HepG2 (cell line): ENCODE data around the gene CCDC9B. TPM values are rescaled to one million over a fixed set of nuclear protein-coding genes. Genes with fewer than 3 reads are reported as not detected.
A peak's percentile ranks its signal among the peaks of the same experiment; 100 is the strongest.

Experiments
- BCL6 ChIP-seq: IDR thresholded peaks from 2 replicates; pipeline ENCODE4 v1.6.1; 2016; ENCODE audit warnings: missing genetic modification reagents, missing compliant biosample characterization
- ETV6 ChIP-seq: sonication (generic); formaldehyde crosslinking; conservative IDR thresholded peaks from 2 replicates; pipeline ENCODE4 v1.4.0; 2020; ENCODE audit warnings: missing genetic modification reagents
- FOXO1 ChIP-seq: sonication (generic); formaldehyde crosslinking; IDR thresholded peaks from 2 replicates; pipeline ENCODE4 v1.4.0; 2020; ENCODE audit warnings: missing genetic modification reagents
- HIVEP1 ChIP-seq: sonication (generic); formaldehyde crosslinking; IDR thresholded peaks from 2 replicates; pipeline ENCODE4 v1.4.0; 2020; ENCODE audit warnings: mild to moderate bottlenecking, missing genetic modification reagents
- ISL2 ChIP-seq: sonication (generic); formaldehyde crosslinking; IDR thresholded peaks from 2 replicates; pipeline ENCODE4 v1.5.0; 2020; ENCODE audit warnings: missing genetic modification reagents
- PHF5A ChIP-seq: IDR thresholded peaks from one replicate; pipeline ENCODE4 v1.6.1; 2018; ENCODE audit warnings: low read depth, missing genetic modification reagents; ENCODE audit not compliant: unreplicated experiment
- RARA ChIP-seq: IDR thresholded peaks from 2 replicates; pipeline ENCODE4 v1.6.1; 2016; ENCODE audit warnings: missing genetic modification reagents, missing compliant biosample characterization
- SIX1 ChIP-seq: sonication (generic); formaldehyde crosslinking; IDR thresholded peaks from 2 replicates; pipeline ENCODE4 v1.4.0; 2020; ENCODE audit warnings: missing genetic modification reagents, borderline replicate concordance
- SMAD1 ChIP-seq: sonication (generic); formaldehyde crosslinking; IDR thresholded peaks from 2 replicates; pipeline ENCODE4 v1.4.0; 2020; ENCODE audit warnings: missing genetic modification reagents, low read depth, mild to moderate bottlenecking, borderline replicate concordance
- SP4 ChIP-seq: sonication (generic); formaldehyde crosslinking; IDR thresholded peaks from 2 replicates; pipeline ENCODE4 v1.8.1; 2023; ENCODE audit warnings: mild to moderate bottlenecking, missing genetic modification reagents
- TFDP2 ChIP-seq: sonication (generic); formaldehyde crosslinking; IDR thresholded peaks from 2 replicates; pipeline ENCODE4 v1.4.0; 2020; ENCODE audit warnings: missing genetic modification reagents
- TOE1 ChIP-seq: sonication (generic); formaldehyde crosslinking; IDR thresholded peaks from 2 replicates; pipeline ENCODE4 v1.4.0; 2020; ENCODE audit warnings: mild to moderate bottlenecking, missing genetic modification reagents
- UBTF ChIP-seq: sonication (generic); formaldehyde crosslinking; IDR thresholded peaks from 2 replicates; pipeline ENCODE4 v1.4.0; 2020; ENCODE audit warnings: mild to moderate bottlenecking, missing genetic modification reagents
- ZNF274 ChIP-seq: sonication (generic); formaldehyde crosslinking; IDR thresholded peaks from 2 replicates; pipeline ENCODE4 v1.5.1; 2020; ENCODE audit warnings: mild to moderate bottlenecking, missing genetic modification reagents
- ZNF317 ChIP-seq: sonication (generic); formaldehyde crosslinking; IDR thresholded peaks from 2 replicates; pipeline ENCODE4 v1.5.0; 2020; ENCODE audit warnings: mild to moderate bottlenecking, missing genetic modification reagents
- ZNF670 ChIP-seq: sonication (generic); formaldehyde crosslinking; IDR thresholded peaks from 2 replicates; pipeline ENCODE4 v1.8.0; 2022; ENCODE audit warnings: mild to moderate bottlenecking, missing genetic modification reagents, borderline replicate concordance
- polyA plus RNA-seq, 8 experiments: library from polyadenylated mRNA; depleted of rRNA in 3 of 8; stranded (reverse) in 7 of 8; unstranded in 1 of 8; fragments of >200 nt; fragmentation: Illumina TruSeq in 4 of 8; extraction: Trizol in 4 of 8; gene quantifications; 2 replicates each; pipeline versions ENCODE4 v1.2.1 to v1.2.3, GENCODE V29; 2011 to 2016; ENCODE audit warnings: low read depth in 4 of 8, missing spikeins in 1 of 8, mixed read lengths in 1 of 8; ENCODE audit not compliant: insufficient read depth in 1 of 8
- total RNA-seq, 5 experiments: library from RNA; depleted of rRNA; stranded (reverse); fragments of >200 nt; fragmentation: Illumina TruSeq; extraction: Trizol; gene quantifications; 2 replicates each; pipeline ENCODE4 v1.2.3, GENCODE V29; 2016; ENCODE audit warnings: low read depth in 1 of 5
- TF ChIP-seq, protein P1 (sequence below): IDR thresholded peaks from 2 replicates; pipeline ENCODE4 v1.6.1; 2012; ENCODE audit warnings: low read depth, low read length, improper control_type of control experiment
- TF ChIP-seq, protein P2 (sequence below): IDR thresholded peaks from 2 replicates; pipeline ENCODE4 v1.6.1; 2016; ENCODE audit warnings: low read depth, missing genetic modification reagents, missing compliant biosample characterization

The CCDC9B gene
- total and polyA plus RNA-seq, 2 of the 13 experiments (the other 11 are each of a cell fraction or from before 2014, with no cell fraction given), result 0.98 to 1.6 TPM

- TF ChIP-seq SMAD1 (CRISPR knock-in tag) (no peak), RARA (peak; percentile 60), PHF5A (CRISPR knock-in tag) (peak; percentile 45), HIVEP1 (peak; percentile 91), UBTF (CRISPR knock-in tag) (peak; percentile 89), SP4 (CRISPR knock-in tag) (peak; percentile 58; the same call in 1 of the 2 replicates), ZNF670 (CRISPR knock-in tag) (peak; percentile 77; the same call in 1 of the 2 replicates), TFDP2 (CRISPR knock-in tag) (peak; percentile 94), SIX1 (CRISPR knock-in tag) (no peak), BCL6 (peak; percentile 54), ZNF274 (CRISPR knock-in tag) (peak; percentile 97), ZNF317 (CRISPR knock-in tag) (peak; percentile 75), ISL2 (peak; percentile 71), FOXO1 (CRISPR knock-in tag) (peak; percentile 55; the same call in 1 of the 2 replicates), TOE1 (CRISPR knock-in tag) (peak; percentile 70; the same call in 1 of the 2 replicates), ETV6 (CRISPR knock-in tag) (peak; percentile 95)
- TF ChIP-seq, protein P1, sequence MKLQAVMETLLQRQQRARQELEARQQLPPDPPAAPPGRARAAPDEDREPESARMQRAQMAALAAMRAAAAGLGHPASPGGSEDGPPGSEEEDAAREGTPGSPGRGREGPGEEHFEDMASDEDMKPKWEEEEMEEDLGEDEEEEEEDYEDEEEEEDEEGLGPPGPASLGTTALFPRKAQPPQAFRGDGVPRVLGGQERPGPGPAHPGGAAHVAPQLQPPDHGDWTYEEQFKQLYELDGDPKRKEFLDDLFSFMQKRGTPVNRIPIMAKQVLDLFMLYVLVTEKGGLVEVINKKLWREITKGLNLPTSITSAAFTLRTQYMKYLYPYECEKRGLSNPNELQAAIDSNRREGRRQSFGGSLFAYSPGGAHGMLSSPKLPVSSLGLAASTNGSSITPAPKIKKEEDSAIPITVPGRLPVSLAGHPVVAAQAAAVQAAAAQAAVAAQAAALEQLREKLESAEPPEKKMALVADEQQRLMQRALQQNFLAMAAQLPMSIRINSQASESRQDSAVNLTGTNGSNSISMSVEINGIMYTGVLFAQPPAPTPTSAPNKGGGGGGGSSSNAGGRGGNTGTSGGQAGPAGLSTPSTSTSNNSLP, result no peak
- TF ChIP-seq, protein P2, sequence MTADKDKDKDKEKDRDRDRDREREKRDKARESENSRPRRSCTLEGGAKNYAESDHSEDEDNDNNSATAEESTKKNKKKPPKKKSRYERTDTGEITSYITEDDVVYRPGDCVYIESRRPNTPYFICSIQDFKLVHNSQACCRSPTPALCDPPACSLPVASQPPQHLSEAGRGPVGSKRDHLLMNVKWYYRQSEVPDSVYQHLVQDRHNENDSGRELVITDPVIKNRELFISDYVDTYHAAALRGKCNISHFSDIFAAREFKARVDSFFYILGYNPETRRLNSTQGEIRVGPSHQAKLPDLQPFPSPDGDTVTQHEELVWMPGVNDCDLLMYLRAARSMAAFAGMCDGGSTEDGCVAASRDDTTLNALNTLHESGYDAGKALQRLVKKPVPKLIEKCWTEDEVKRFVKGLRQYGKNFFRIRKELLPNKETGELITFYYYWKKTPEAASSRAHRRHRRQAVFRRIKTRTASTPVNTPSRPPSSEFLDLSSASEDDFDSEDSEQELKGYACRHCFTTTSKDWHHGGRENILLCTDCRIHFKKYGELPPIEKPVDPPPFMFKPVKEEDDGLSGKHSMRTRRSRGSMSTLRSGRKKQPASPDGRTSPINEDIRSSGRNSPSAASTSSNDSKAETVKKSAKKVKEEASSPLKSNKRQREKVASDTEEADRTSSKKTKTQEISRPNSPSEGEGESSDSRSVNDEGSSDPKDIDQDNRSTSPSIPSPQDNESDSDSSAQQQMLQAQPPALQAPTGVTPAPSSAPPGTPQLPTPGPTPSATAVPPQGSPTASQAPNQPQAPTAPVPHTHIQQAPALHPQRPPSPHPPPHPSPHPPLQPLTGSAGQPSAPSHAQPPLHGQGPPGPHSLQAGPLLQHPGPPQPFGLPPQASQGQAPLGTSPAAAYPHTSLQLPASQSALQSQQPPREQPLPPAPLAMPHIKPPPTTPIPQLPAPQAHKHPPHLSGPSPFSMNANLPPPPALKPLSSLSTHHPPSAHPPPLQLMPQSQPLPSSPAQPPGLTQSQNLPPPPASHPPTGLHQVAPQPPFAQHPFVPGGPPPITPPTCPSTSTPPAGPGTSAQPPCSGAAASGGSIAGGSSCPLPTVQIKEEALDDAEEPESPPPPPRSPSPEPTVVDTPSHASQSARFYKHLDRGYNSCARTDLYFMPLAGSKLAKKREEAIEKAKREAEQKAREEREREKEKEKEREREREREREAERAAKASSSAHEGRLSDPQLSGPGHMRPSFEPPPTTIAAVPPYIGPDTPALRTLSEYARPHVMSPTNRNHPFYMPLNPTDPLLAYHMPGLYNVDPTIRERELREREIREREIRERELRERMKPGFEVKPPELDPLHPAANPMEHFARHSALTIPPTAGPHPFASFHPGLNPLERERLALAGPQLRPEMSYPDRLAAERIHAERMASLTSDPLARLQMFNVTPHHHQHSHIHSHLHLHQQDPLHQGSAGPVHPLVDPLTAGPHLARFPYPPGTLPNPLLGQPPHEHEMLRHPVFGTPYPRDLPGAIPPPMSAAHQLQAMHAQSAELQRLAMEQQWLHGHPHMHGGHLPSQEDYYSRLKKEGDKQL, result peak; percentile 55; the same call in 1 of the 2 replicates
Measured at GRCh38 chr15:40367686-40368611, 27.2 kb upstream of the CCDC9B start (continued).
